ENCODE measurements around the gene ARFGEF3. TPM values are rescaled to one million over a fixed set of nuclear protein-coding genes. Genes with fewer than 3 reads are reported as not detected.

The ARFGEF3 gene
- total RNA-seq, 1 donor from 2014 or later = 1.9 TPM

DNA sequence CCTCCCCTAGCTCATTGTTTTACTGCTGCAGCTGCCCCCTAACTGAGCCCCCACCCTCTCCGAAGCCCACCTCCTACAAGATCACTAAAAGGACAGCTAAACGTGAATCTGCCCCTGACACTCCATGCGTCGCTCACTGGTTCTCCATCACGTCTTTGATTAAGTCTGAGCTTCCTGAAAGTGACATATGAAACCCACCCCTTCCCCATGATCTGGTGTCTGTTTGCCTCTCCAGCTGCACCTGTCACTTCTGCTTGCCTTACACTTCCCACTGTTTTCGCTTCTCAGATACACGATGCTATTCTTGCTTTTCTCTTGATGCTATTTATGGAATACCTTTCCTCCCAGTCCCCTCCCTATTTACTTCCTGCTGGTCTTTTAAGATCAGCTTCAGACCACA lies 46.5 kb upstream of the ARFGEF3 start:
- H3K36me3 Mint-ChIP-seq (ENCODE audit: low read depth, unreplicated experiment) = no peaks in the 10 kb centered on the region
- Histone ChIP-seq H3K4me2 (ENCODE audit: low read length) (no peak overlapping the region), H3K9me3 (ENCODE audit: insufficient read depth, low read depth, low read length) (peaks cover 2% of the 10 kb centered on the region), H3K27ac (ENCODE audit: low read depth, low read length) (no peak overlapping the region), H3K27me3 (ENCODE audit: insufficient read depth, low read length) (peaks cover 10% of the 10 kb centered on the region), H3K4me1 (ENCODE audit: insufficient read depth, low read length) (no peaks in the 10 kb centered on the region), H2AFZ (ENCODE audit: low read depth, low read length) (no peak overlapping the region), H3K36me3 (ENCODE audit: insufficient read depth, low read length) (no peaks in the 10 kb centered on the region), H4K20me1 (ENCODE audit: insufficient read depth, low read length) (no peaks in the 10 kb centered on the region), H3K79me2 (ENCODE audit: insufficient read depth, low read length) (no peaks in the 10 kb centered on the region), H3K4me3 (ENCODE audit: insufficient read depth, low read depth, low read length) (no peak overlapping the region), H3K9ac (ENCODE audit: low read length) (no peak overlapping the region)
- TF ChIP-seq CTCF (IDR thresholded peaks at IDR 0.05; ENCODE audit: insufficient read depth, low read depth, low read length) = no peak
- no peak for TF ChIP-seq EZH2 (IDR thresholded peaks at IDR 0.05; ENCODE audit: insufficient read depth, low read length)
- H3K27ac Mint-ChIP-seq (ENCODE audit: unreplicated experiment) = no peak overlapping the region
- no peak for DNase-seq (ENCODE audit: low read depth)
- H3K4me1 Mint-ChIP-seq (ENCODE audit: low read depth, unreplicated experiment) = no peaks in the 10 kb centered on the region
- FAIRE-seq = no peak
- H3K27me3 Mint-ChIP-seq (ENCODE audit: low read depth, unreplicated experiment) = peaks cover 22% of the 10 kb centered on the region
- H3K9me3 Mint-ChIP-seq (ENCODE audit: unreplicated experiment) = no peaks in the 10 kb centered on the region
- no peak overlapping the region for H3K4me3 Mint-ChIP-seq (ENCODE audit: unreplicated experiment)

DNA sequence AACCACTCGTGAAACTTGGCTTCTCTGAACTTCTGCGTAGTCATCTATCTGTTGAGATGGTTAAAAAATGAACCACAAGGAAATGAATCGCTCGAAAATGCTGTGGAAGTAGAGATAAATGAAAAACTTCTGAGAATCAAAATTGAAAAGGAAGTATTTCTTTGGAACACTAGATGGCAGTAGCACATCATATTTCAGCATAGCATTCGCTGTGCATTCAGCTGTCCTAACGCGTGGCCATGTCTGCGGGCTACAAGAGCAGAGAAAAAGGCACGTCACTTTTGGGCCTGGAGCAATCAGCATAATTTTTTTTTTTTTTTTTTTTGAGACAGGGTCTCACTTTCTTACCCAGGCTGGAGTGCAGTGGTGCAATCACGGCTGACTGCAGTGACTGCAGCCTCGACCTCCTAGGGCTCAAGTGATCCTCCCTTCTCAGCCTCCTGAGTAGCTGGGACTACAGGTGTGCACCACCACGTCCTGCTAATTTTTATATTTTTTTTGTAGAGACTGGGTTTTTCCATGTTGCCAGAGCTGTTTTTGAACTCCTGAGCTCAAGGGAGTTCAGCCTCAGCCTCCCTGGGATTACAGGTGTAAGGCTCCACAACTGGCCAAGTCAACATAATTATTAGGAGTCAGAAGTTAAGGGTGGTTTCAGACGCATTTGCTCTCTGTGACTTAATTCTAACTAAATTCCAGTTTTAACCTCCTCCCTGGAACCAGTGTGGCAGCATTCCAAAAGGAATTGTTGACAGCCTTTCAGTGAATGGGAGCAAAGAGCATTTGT lies 45.7 kb upstream of the ARFGEF3 start:
- peaks cover 22% of the 10 kb centered on the region for H3K27me3 Mint-ChIP-seq (ENCODE audit: low read depth, unreplicated experiment)
- H3K4me3 Mint-ChIP-seq (ENCODE audit: unreplicated experiment) = no peak overlapping the region
- Histone ChIP-seq H2AFZ (ENCODE audit: low read depth, low read length) (no peak overlapping the region), H3K36me3 (ENCODE audit: insufficient read depth, low read length) (no peaks in the 10 kb centered on the region), H3K27ac (ENCODE audit: low read depth, low read length) (no peak overlapping the region), H3K4me1 (ENCODE audit: insufficient read depth, low read length) (no peaks in the 10 kb centered on the region), H3K79me2 (ENCODE audit: insufficient read depth, low read length) (no peaks in the 10 kb centered on the region), H3K4me2 (ENCODE audit: low read length) (no peak overlapping the region), H3K4me3 (ENCODE audit: insufficient read depth, low read depth, low read length) (no peak overlapping the region), H3K9ac (ENCODE audit: low read length) (no peak overlapping the region), H3K27me3 (ENCODE audit: insufficient read depth, low read length) (peaks cover 12% of the 10 kb centered on the region), H4K20me1 (ENCODE audit: insufficient read depth, low read length) (no peaks in the 10 kb centered on the region), H3K9me3 (ENCODE audit: insufficient read depth, low read depth, low read length) (peaks cover 2% of the 10 kb centered on the region)
- no peak overlapping the region for H3K27ac Mint-ChIP-seq (ENCODE audit: unreplicated experiment)
- no peaks in the 10 kb centered on the region for H3K4me1 Mint-ChIP-seq (ENCODE audit: low read depth, unreplicated experiment)
- FAIRE-seq = peak; percentile 90
- H3K9me3 Mint-ChIP-seq (ENCODE audit: unreplicated experiment) = no peaks in the 10 kb centered on the region
- H3K36me3 Mint-ChIP-seq (ENCODE audit: low read depth, unreplicated experiment) = no peaks in the 10 kb centered on the region
- TF ChIP-seq EZH2 (IDR thresholded peaks at IDR 0.05; ENCODE audit: insufficient read depth, low read length) = no peak
- TF ChIP-seq CTCF (IDR thresholded peaks at IDR 0.05; ENCODE audit: insufficient read depth, low read depth, low read length) = peak; percentile 78
- peak; percentile 36 for DNase-seq (ENCODE audit: low read depth)

DNA sequence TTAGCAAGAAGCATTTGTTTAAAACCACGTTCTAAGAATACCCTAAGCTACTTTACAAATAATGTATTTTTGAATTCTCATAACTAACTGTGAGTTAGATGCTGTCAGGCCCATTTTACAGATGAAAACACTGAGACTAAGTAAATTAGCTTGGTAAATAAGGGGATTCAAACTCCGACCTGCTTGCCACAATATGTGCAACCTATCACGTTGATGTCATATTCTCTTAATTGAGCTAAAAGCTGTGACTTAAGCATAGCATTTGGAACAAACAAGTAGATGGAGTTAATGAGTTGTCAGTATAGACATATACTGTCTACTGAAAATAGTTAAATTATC lies 45.1 kb upstream of the ARFGEF3 start:
- Mint-ChIP-seq H3K4me1 (ENCODE audit: low read depth, unreplicated experiment) (no peaks in the 10 kb centered on the region), H3K9me3 (ENCODE audit: unreplicated experiment) (no peaks in the 10 kb centered on the region)

More for the DNA sequence above, 45.1 kb upstream of the ARFGEF3 start:
- H3K36me3 ChIP-seq (ENCODE audit: insufficient read depth, low read length) = no peaks in the 10 kb centered on the region
- H2AFZ ChIP-seq (ENCODE audit: low read depth, low read length) = no peak overlapping the region
- no peaks in the 10 kb centered on the region for H3K36me3 Mint-ChIP-seq (ENCODE audit: low read depth, unreplicated experiment)
- no peak overlapping the region for H3K9ac ChIP-seq (ENCODE audit: low read length)
- H3K4me2 ChIP-seq (ENCODE audit: low read length) = no peak overlapping the region
- DNase-seq (ENCODE audit: low read depth) (no peak), FAIRE-seq (no peak)
- no peak overlapping the region for H3K27ac Mint-ChIP-seq (ENCODE audit: unreplicated experiment)
- H3K4me1 ChIP-seq (ENCODE audit: insufficient read depth, low read length) = no peaks in the 10 kb centered on the region
- H3K79me2 ChIP-seq (ENCODE audit: insufficient read depth, low read length) = no peaks in the 10 kb centered on the region
- H3K9me3 ChIP-seq (ENCODE audit: insufficient read depth, low read depth, low read length) = peaks cover 2% of the 10 kb centered on the region
- no peak overlapping the region for H3K4me3 Mint-ChIP-seq (ENCODE audit: unreplicated experiment)
- no peak overlapping the region for H3K4me3 ChIP-seq (ENCODE audit: insufficient read depth, low read depth, low read length)
- H3K27ac ChIP-seq (ENCODE audit: low read depth, low read length) = no peak overlapping the region
- H4K20me1 ChIP-seq (ENCODE audit: insufficient read depth, low read length) = no peaks in the 10 kb centered on the region
- peaks cover 16% of the 10 kb centered on the region for H3K27me3 ChIP-seq (ENCODE audit: insufficient read depth, low read length)
- TF ChIP-seq EZH2 (IDR thresholded peaks at IDR 0.05; ENCODE audit: insufficient read depth, low read length) (no peak), CTCF (IDR thresholded peaks at IDR 0.05; ENCODE audit: insufficient read depth, low read depth, low read length) (no peak)
- peaks cover 22% of the 10 kb centered on the region for H3K27me3 Mint-ChIP-seq (ENCODE audit: low read depth, unreplicated experiment)

All from astrocyte (in vitro differentiated cells and primary cell).